Measurements from ENCODE around the gene GALNT9.

DNA sequence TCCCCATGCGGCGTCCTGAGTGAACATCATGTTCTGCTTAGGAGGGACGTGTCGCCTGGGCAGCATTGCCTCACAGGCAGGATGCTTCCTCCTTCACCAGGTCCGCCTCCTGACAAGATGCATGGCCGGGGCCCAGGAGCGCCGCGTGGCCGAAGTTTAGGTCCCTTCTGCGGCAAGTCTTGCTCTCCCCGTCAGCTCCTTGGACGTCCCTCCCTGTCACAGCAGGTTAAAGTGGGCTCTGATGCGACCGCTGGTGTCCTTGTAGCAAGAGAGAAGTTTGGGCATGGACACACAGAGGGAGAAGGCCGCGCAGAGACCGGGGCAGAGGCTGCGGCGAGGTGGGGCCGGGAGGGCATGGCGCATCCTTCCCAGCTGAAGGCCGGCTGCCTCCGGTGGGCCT is 9.4 kb upstream of the GALNT9 start:
- TF ChIP-seq, protein P1, sequence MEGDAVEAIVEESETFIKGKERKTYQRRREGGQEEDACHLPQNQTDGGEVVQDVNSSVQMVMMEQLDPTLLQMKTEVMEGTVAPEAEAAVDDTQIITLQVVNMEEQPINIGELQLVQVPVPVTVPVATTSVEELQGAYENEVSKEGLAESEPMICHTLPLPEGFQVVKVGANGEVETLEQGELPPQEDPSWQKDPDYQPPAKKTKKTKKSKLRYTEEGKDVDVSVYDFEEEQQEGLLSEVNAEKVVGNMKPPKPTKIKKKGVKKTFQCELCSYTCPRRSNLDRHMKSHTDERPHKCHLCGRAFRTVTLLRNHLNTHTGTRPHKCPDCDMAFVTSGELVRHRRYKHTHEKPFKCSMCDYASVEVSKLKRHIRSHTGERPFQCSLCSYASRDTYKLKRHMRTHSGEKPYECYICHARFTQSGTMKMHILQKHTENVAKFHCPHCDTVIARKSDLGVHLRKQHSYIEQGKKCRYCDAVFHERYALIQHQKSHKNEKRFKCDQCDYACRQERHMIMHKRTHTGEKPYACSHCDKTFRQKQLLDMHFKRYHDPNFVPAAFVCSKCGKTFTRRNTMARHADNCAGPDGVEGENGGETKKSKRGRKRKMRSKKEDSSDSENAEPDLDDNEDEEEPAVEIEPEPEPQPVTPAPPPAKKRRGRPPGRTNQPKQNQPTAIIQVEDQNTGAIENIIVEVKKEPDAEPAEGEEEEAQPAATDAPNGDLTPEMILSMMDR (IDR thresholded peaks at IDR 0.05) = no peak
- TF ChIP-seq POLR2A (IDR thresholded peaks at IDR 0.05) = no peak
- no peak for TF ChIP-seq EP300 (IDR thresholded peaks at IDR 0.05)

Data from ovary (tissue), 3 donors.